K562 (cell line): ENCODE data around the gene CBX4. TPM values are rescaled to one million over a fixed set of nuclear protein-coding genes. Genes with fewer than 3 reads are reported as not detected.

ENCODE experiments used
- BMI1 ChIP-seq: fragments of 150-350 bp; IDR thresholded peaks from 2 replicates; pipeline ENCODE4 v1.6.1; 2014; ENCODE audit warnings: low read length
- CBFB ChIP-seq: sonication (generic); formaldehyde crosslinking; IDR thresholded peaks from 2 replicates; pipeline ENCODE4 v1.4.0; 2020; ENCODE audit warnings: mild to moderate bottlenecking, missing genetic modification reagents
- CUX1 ChIP-seq: fragments of 200-800 bp; sonication (Bioruptor generic); IDR thresholded peaks from 2 replicates; pipeline ENCODE4 v1.6.1; 2016; ENCODE audit warnings: missing genetic modification characterization, missing compliant biosample characterization
- ETS2 ChIP-seq: IDR thresholded peaks from 2 replicates; pipeline ENCODE4 v1.6.1; 2016; ENCODE audit warnings: borderline replicate concordance, missing genetic modification characterization, mild to moderate bottlenecking, moderate library complexity, missing compliant biosample characterization; ENCODE audit not compliant: poor library complexity, severe bottlenecking
- HNRNPL ChIP-seq: fragments of 200-400 bp; formaldehyde crosslinking; IDR thresholded peaks from 2 replicates; pipeline ENCODE4 v1.6.1; 2017; ENCODE audit warnings: low read depth, mild to moderate bottlenecking, low read length
- MCM7 ChIP-seq, 2 experiments: fragments of 450-650 bp; IDR thresholded peaks; 2 replicates each; pipeline ENCODE4 v1.6.1; 2016 to 2018
- NELFE ChIP-seq: IDR thresholded peaks from 2 replicates; pipeline ENCODE4 v1.6.1; 2011; ENCODE audit warnings: mild to moderate bottlenecking; ENCODE audit not compliant: insufficient read depth, insufficient read length
- NFXL1 ChIP-seq: fragments of 450-650 bp; formaldehyde crosslinking; IDR thresholded peaks from 2 replicates; pipeline ENCODE4 v1.4.0; 2021; ENCODE audit warnings: mild to moderate bottlenecking
- NKRF ChIP-seq: fragments of 450-650 bp; IDR thresholded peaks from 2 replicates; pipeline ENCODE4 v1.6.1; 2016; ENCODE audit warnings: borderline replicate concordance
- PHTF2 ChIP-seq: fragments of 250-450 bp; sonication (Bioruptor Pico); IDR thresholded peaks from 2 replicates; pipeline ENCODE4 v1.5.0; 2021; ENCODE audit warnings: mild to moderate bottlenecking
- ZBTB33 ChIP-seq: sonication (generic); formaldehyde crosslinking; IDR thresholded peaks from 2 replicates; pipeline ENCODE4 v1.8.1; 2023; ENCODE audit warnings: mild to moderate bottlenecking, missing genetic modification reagents
- ZNF609 ChIP-seq: sonication (generic); formaldehyde crosslinking; IDR thresholded peaks from 2 replicates; pipeline ENCODE4 v1.8.1; 2023; ENCODE audit warnings: missing genetic modification reagents, mild to moderate bottlenecking, borderline replicate concordance
- polyA plus RNA-seq, 8 experiments: library from polyadenylated mRNA; depleted of rRNA in 4 of 8; stranded (reverse) in 5 of 8; unstranded in 3 of 8; fragments of >200 nt; fragmentation: Nextera tagmentation in 2 of 8; fragmentation: Illumina TruSeq in 1 of 8; extraction: Ambion mirVana in 2 of 8; extraction: Trizol in 1 of 8; gene quantifications; 2 replicates each; pipeline versions ENCODE4 v1.2.1 to v1.2.3, GENCODE V29; 2011 to 2014; ENCODE audit warnings: inconsistent platforms in 1 of 8, missing spikeins in 1 of 8
- total RNA-seq, 7 experiments: library from RNA; depleted of rRNA in 6 of 7; stranded (reverse); fragments of >200 nt in 6 of 7; fragmentation: Illumina TruSeq in 2 of 7; extraction: Trizol in 2 of 7; gene quantifications; 2 replicates each; pipeline versions ENCODE4 v1.2.1 to v1.2.3, GENCODE V29; 2011 to 2021; ENCODE audit warnings: low replicate concordance in 1 of 7

CBX4 gene
- total and polyA plus RNA-seq, 9 of the 15 experiments (the other 6 are each of a cell fraction or from before 2014, with no cell fraction given), result 0.98 to 50.5 (median 10.0) TPM

- no peak for TF ChIP-seq ZNF609 (CRISPR knock-in tag)
- no peak for TF ChIP-seq BMI1
- TF ChIP-seq MCM7 (IDR thresholded peaks at IDR 0.05), result no peak
- no peak for TF ChIP-seq PHTF2
- TF ChIP-seq NFXL1 (CRISPR knock-in tag), result no peak
- TF ChIP-seq NKRF, result peak; percentile 12; the same call in 1 of the 2 replicates
- no peak for TF ChIP-seq NELFE
- TF ChIP-seq CBFB, result no peak
- no peak for TF ChIP-seq HNRNPL
- TF ChIP-seq ZBTB33 (CRISPR knock-in tag), result no peak
- no peak for TF ChIP-seq ETS2 (tag)
- no peak for TF ChIP-seq CUX1 (CRISPR knock-in tag)
Measured at GRCh38 chr17:79836972-79837887, 2.0 kb downstream of the CBX4 start (continued).
